Heart right ventricle (tissue), 16 donors: Measurements from ENCODE around the gene KRT39. TPM values are rescaled to one million over a fixed set of nuclear protein-coding genes. Genes with fewer than 3 reads are reported as not detected.

Source experiments
- ATAC-seq, 8 donors: fragments of 200-7000 bp; cut with Tn5 transposase; one replicate each; pipeline ENCODE4 v1.9.1; 2020; ENCODE audit warnings: mild to moderate bottlenecking in 8 of 8, moderate library complexity in 8 of 8, moderate number of reproducible peaks in 1 of 8
- DNase-seq, 2 donors: peaks; one replicate each; pipeline ENCODE4 v3.0.0-alpha.2; 2020
- H3K27ac ChIP-seq, 10 donors: fragments of 200-600 bp; sonication (generic) in 2 of 10; one replicate each; pipeline versions ENCODE4 v1.5.0 to v1.8.0; 2020 to 2022; ENCODE audit warnings: mild to moderate bottlenecking in 3 of 10
- H3K27me3 ChIP-seq, 7 donors: fragments of 200-600 bp; one replicate each; pipeline ENCODE4 v1.8.0; 2021 to 2022; ENCODE audit warnings: mild to moderate bottlenecking in 2 of 7
- H3K36me3 ChIP-seq, 9 donors: fragments of 200-600 bp; sonication (generic) in 1 of 9; one replicate each; pipeline versions ENCODE4 v1.5.0 to v1.8.0; 2020 to 2022; ENCODE audit warnings: mild to moderate bottlenecking in 2 of 9
- H3K4me1 ChIP-seq, 9 donors: fragments of 200-600 bp; sonication (generic) in 1 of 9; one replicate each; pipeline versions ENCODE4 v1.5.0 to v1.8.0; 2020 to 2022; ENCODE audit warnings: mild to moderate bottlenecking in 4 of 9
- H3K4me3 ChIP-seq, 10 donors: fragments of 200-600 bp; sonication (generic) in 2 of 10; one replicate each; pipeline versions ENCODE4 v1.5.0 to v1.8.0; 2020 to 2022; ENCODE audit warnings: mild to moderate bottlenecking in 7 of 10, moderate library complexity in 2 of 10
- H3K9me3 ChIP-seq, 11 donors: fragments of 200-600 bp in 10 of 11; sonication (generic) in 2 of 11; one replicate each; pipeline versions ENCODE4 v1.5.0 to v1.8.0; 2013 to 2022; ENCODE audit warnings: mild to moderate bottlenecking in 2 of 11, control low read depth in 1 of 11, moderate library complexity in 1 of 11
- WGBS, 2 donors: extraction: QIAGEN DNeasy Blood & Tissue Kit; methylation state at CpG; one replicate each; pipeline ENCODE4 v1.1.7; 2013; ENCODE audit warnings: inconsistent platforms in 1 of 2; 5-methylcytosine and 5-hydroxymethylcytosine counted together
- intact Hi-C, 10 donors: fragments of 100-400 bp; cut with DNase I; formaldehyde crosslinking; loops; one replicate each; pipeline versions ENCODE4 v1.11.1 to v1.14.2; 2022
- polyA plus RNA-seq, 2 donors: library from polyadenylated mRNA; stranded (reverse); fragments of 200-250 nt; gene quantifications; one replicate each; pipeline ENCODE4 v1.2.3, GENCODE V29; 2013
- total RNA-seq, 10 donors: library from RNA; stranded (reverse); fragmentation: NEBNext Ultra II Directional in 3 of 10; extraction: Animal tissue kit (Norgen Biotek cat#: 25700) in 3 of 10; gene quantifications; one replicate each; pipeline versions ENCODE4 v1.2.1 to v1.2.4, GENCODE V29; 2021 to 2023
- TF ChIP-seq, protein P1 (sequence below), 9 donors: fragments of 200-600 bp; sonication (generic) in 2 of 9; IDR thresholded peaks; one replicate each; pipeline versions ENCODE4 v1.5.0 to v1.8.0; 2021 to 2022; ENCODE audit warnings: antibody characterized with exemption in 9 of 9, mild to moderate bottlenecking in 5 of 9, moderate library complexity in 1 of 9
- donor health status: Arrhythmogenic right ventricular cardiomyopathy.
- donor health status: ischemic (EF 13 %, LVEDD 7.1; RV severe dilation, severe dysfunction).
- donor health status: healthy with polysubstance abuse.
- donor health status: DM: no; HTN: yes; CAD: no.
- donor health status: DM: no; HTN: no; CAD: no.
- donor health status: ischemic (EF 25% LVEDD 6.9; RV normal size, moderate dysfunction).
- donor health status: ischemic (EF 25% LVEDD 5.7; RV mildly dilated, moderate dysfunction).
- donor health status: healthy.
- donor health status: DM: yes; HTN: yes; CAD: no.
- donor health status: Ischemic cardiomyopathy.
- donor health status: ischemic (EF 35%, LVEDD 5.7; RV mildly dilated, moderate dysfunction).
- donor health status: nonischemic (EF 11% LVEDD 7.7; RV severe dilation, severe dysfunction).
- donor health status: DM: yes; HTN: yes; CAD: no.
- donor health status: PGD.
- donor health status: ischemic (EF 29% LVEDD 5.4; RV normal size, mild dysfunction).
- donor health status: nonischemic (EF 23%, LVEDD 6.1; RV moderate dilation, normal function).

KRT39 gene
- total and polyA plus RNA-seq, 12 donors, result not detected

DNA sequence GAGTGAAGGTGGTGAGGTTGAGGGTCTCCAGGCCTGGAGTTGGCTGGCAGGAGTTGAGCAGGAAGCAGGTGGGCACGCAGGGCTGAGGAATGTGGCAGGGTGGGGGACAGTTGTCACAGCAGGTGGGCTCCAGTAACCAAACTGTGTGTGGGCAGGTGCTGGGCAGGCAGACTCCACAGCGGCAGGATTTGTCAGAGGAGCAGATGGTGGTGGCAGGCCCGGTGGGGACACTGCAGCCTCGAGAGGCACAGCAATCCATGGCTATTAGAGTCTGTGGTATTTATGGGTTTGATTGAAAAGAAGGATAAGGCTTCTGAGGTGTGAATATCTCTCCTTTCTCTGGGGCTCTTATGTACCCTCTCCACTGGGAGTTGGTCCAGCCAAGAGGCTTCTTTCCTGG, 27.1 kb upstream of the KRT39 start, which contains the start of gene KRTAP3-3:
TSS of gene KRTAP3-3 (minus strand) at position 326 of the 400 bp plus-strand sequence. CDS start at position 259, 67 bp downstream.
- DNase-seq (no peak), ATAC-seq (no peak)
- peaks cover 0 to 64% (median 27%) of the 10 kb centered on the region in 7 donors for H3K27me3 ChIP-seq
- peaks cover 0 to 7% (median 0%) of the 10 kb centered on the region in 11 donors for H3K9me3 ChIP-seq
- H3K4me3 ChIP-seq, result no peak within 1 kb of the TSS
- 39 to 40% methylated on average over 4 of the region's 4 CpGs for WGBS, 2 donors
- H3K36me3 ChIP-seq, result no peaks in the 10 kb centered on the region
- intact Hi-C loops, result no loop called here
- no peak within 1 kb of the TSS for H3K27ac ChIP-seq
- TF ChIP-seq, protein P1, sequence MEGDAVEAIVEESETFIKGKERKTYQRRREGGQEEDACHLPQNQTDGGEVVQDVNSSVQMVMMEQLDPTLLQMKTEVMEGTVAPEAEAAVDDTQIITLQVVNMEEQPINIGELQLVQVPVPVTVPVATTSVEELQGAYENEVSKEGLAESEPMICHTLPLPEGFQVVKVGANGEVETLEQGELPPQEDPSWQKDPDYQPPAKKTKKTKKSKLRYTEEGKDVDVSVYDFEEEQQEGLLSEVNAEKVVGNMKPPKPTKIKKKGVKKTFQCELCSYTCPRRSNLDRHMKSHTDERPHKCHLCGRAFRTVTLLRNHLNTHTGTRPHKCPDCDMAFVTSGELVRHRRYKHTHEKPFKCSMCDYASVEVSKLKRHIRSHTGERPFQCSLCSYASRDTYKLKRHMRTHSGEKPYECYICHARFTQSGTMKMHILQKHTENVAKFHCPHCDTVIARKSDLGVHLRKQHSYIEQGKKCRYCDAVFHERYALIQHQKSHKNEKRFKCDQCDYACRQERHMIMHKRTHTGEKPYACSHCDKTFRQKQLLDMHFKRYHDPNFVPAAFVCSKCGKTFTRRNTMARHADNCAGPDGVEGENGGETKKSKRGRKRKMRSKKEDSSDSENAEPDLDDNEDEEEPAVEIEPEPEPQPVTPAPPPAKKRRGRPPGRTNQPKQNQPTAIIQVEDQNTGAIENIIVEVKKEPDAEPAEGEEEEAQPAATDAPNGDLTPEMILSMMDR (IDR thresholded peaks at IDR 0.05), result no peak
- H3K4me1 ChIP-seq, result no peaks in the 10 kb centered on the region

DNA sequence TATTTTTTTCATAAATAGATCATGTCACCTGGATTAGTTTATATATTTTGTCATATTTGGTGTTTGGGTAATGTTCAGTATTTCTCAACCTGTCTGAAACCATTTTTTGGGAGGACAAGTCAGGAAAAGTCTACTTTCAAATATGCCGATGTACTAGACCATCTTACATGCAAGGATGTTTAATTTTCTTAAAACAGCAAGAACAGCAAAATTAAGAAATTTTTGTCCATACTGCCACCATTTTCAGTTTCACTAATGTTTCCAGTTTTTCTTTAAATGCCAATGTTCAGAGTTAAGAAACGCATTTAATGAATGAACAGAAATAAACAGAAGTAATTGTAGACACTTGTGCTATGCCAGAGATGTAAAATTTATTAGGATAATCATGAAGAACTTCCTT, 26.3 kb upstream of the KRT39 start:
- ATAC-seq (no peak), DNase-seq (no peak)
- no peak overlapping the region for H3K27ac ChIP-seq
- no peak overlapping the region for H3K4me3 ChIP-seq
- peaks cover 0 to 7% (median 0%) of the 10 kb centered on the region in 11 donors for H3K9me3 ChIP-seq
- peaks cover 0 to 58% (median 26%) of the 10 kb centered on the region in 7 donors for H3K27me3 ChIP-seq
- H3K36me3 ChIP-seq, result no peaks in the 10 kb centered on the region
- TF ChIP-seq, protein P1 (IDR thresholded peaks at IDR 0.05), result no peak
- WGBS, 2 donors, result 92 to 99% methylated on average over 2 of the region's 2 CpGs
- H3K4me1 ChIP-seq, result no peaks in the 10 kb centered on the region
- intact Hi-C loops, result no loop called here

DNA sequence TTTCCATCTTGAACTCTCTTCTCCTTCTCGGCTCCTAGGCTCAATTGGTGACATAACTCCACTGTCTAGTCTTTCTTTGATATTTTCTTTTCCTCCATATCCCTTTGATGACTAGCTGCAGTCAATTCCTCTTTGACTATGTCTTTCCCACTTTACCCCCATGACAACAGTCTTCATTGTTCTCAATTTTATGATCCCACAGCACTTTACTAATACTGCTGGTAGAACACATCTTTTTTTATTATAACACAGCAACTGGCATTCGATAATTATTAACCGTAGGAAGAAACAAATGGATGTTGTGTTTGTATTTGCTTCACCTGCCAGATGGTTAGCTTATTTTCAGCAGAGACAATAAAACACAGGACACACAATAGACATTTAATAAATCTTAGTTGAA, 25.9 kb upstream of the KRT39 start:
- Histone ChIP-seq H3K36me3 (no peaks in the 10 kb centered on the region), H3K9me3 (peaks cover 0 to 7% (median 0%) of the 10 kb centered on the region in 11 donors), H3K27me3 (peaks cover 0 to 54% (median 26%) of the 10 kb centered on the region in 7 donors), H3K27ac (no peak overlapping the region), H3K4me3 (no peak overlapping the region), H3K4me1 (no peaks in the 10 kb centered on the region)
- ATAC-seq (no peak), DNase-seq (no peak)
- TF ChIP-seq, protein P1 (IDR thresholded peaks at IDR 0.05), result no peak
- intact Hi-C loops, result no loop called here
- 81 to 83% methylated on average over 3 of the region's 3 CpGs for WGBS, 2 donors

DNA sequence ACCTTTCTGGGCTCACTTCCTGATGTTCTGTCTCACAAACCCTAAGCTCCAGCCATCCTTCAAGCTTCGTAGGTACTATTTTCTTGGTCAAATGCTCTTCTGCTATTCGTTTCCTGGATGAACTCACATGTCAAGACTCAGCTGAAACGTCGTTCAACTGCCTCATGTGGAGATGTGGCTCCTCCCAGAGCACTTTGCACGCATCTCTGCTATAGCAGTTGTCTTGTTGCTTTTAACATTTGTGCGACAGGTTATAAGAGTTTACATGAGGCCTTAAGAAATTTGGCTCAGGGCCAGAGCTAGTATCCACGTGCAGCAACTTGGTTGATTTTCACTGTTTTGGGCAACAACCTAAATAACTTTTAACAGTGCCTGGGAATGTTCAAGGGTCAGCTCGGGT, 20.2 kb upstream of the KRT39 start:
- TF ChIP-seq, protein P1 (IDR thresholded peaks at IDR 0.05), result no peak
- WGBS, 2 donors, result 58 to 59% methylated on average over 8 of the region's 8 CpGs
- no peak overlapping the region for H3K27ac ChIP-seq
- peaks cover 0 to 7% (median 0%) of the 10 kb centered on the region in 11 donors for H3K9me3 ChIP-seq
- peaks cover 0 to 51% (median 16%) of the 10 kb centered on the region in 7 donors for H3K27me3 ChIP-seq
- intact Hi-C loops, result no loop called here
- ATAC-seq, result no peak
- no peak for DNase-seq
- H3K4me3 ChIP-seq, result no peak overlapping the region
- no peaks in the 10 kb centered on the region for H3K4me1 ChIP-seq
- no peaks in the 10 kb centered on the region for H3K36me3 ChIP-seq
